Ishikawa (cell line): Measurements from ENCODE around the gene ANK3.

Source experiments
- CREB1 ChIP-seq: IDR thresholded peaks from 2 replicates; pipeline ENCODE4 v1.6.1; 2012; ENCODE audit warnings: low read depth
- EGR1 ChIP-seq: IDR thresholded peaks from 2 replicates; pipeline ENCODE4 v1.6.1; 2012
- FOXM1 ChIP-seq: IDR thresholded peaks from 2 replicates; pipeline ENCODE4 v1.6.1; 2012; ENCODE audit warnings: low read depth, borderline replicate concordance
- RAD21 ChIP-seq: IDR thresholded peaks from 2 replicates; pipeline ENCODE4 v1.6.1; 2012; ENCODE audit warnings: low read depth
- TAF1 ChIP-seq: IDR thresholded peaks from 2 replicates; pipeline ENCODE4 v1.6.1; 2012; ENCODE audit warnings: low read depth, mild to moderate bottlenecking
- TCF12 ChIP-seq: IDR thresholded peaks from 2 replicates; pipeline ENCODE4 v1.6.1; 2012; ENCODE audit warnings: low read depth
- TEAD4 ChIP-seq: IDR thresholded peaks from 2 replicates; pipeline ENCODE4 v1.6.1; 2012
- YY1 ChIP-seq: IDR thresholded peaks from 2 replicates; pipeline ENCODE4 v1.6.1; 2012; ENCODE audit warnings: low read depth
- TF ChIP-seq, protein P1 (sequence below): IDR thresholded peaks from 2 replicates; pipeline ENCODE4 v1.6.1; 2012; ENCODE audit warnings: low read depth, mild to moderate bottlenecking

DNA sequence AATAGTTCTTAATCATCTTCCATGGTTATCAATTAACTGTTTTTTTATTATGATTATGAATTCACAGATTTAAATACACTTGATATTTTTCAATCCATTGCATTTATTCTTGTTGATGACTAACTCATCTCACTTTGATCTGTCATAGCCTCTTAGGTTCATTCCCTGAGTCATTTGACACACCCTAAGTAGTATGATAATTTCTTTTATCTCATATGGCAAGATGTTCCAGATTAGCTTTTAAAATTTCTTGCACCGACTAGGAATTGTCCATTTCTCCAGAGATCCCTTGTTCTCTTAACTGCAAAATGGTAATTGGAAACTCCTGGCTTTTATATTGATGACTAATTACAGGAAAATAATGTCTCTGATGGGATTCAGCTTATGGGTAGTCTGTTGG lies 395.7 kb downstream of the ANK3 start:
- TF ChIP-seq EGR1 (no peak), FOXM1 (no peak), TEAD4 (no peak), CREB1 (no peak), TCF12 (no peak), TAF1 (no peak), YY1 (no peak), RAD21 (no peak)
- TF ChIP-seq, protein P1, sequence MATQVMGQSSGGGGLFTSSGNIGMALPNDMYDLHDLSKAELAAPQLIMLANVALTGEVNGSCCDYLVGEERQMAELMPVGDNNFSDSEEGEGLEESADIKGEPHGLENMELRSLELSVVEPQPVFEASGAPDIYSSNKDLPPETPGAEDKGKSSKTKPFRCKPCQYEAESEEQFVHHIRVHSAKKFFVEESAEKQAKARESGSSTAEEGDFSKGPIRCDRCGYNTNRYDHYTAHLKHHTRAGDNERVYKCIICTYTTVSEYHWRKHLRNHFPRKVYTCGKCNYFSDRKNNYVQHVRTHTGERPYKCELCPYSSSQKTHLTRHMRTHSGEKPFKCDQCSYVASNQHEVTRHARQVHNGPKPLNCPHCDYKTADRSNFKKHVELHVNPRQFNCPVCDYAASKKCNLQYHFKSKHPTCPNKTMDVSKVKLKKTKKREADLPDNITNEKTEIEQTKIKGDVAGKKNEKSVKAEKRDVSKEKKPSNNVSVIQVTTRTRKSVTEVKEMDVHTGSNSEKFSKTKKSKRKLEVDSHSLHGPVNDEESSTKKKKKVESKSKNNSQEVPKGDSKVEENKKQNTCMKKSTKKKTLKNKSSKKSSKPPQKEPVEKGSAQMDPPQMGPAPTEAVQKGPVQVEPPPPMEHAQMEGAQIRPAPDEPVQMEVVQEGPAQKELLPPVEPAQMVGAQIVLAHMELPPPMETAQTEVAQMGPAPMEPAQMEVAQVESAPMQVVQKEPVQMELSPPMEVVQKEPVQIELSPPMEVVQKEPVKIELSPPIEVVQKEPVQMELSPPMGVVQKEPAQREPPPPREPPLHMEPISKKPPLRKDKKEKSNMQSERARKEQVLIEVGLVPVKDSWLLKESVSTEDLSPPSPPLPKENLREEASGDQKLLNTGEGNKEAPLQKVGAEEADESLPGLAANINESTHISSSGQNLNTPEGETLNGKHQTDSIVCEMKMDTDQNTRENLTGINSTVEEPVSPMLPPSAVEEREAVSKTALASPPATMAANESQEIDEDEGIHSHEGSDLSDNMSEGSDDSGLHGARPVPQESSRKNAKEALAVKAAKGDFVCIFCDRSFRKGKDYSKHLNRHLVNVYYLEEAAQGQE: no peak
